B cell (primary cell): ENCODE data around the gene CDC73.

Experiments used
- EZH2 ChIP-seq: IDR thresholded peaks from 2 replicates; pipeline ENCODE4 v1.6.1; 2012; ENCODE audit warnings: borderline replicate concordance, low read depth, mild to moderate bottlenecking, moderate library complexity, low read length; ENCODE audit not compliant: insufficient read depth, poor library complexity, severe bottlenecking
- TF ChIP-seq, protein P1 (sequence below): fragments of 200-600 bp; IDR thresholded peaks from one replicate; pipeline ENCODE4 v1.8.0; 2022; ENCODE audit warnings: antibody characterized with exemption, mild to moderate bottlenecking

GRCh38 chr1:193283016-193283415 lies 161.2 kb downstream of the CDC73 start:
- no peak for TF ChIP-seq EZH2
- TF ChIP-seq, protein P1, sequence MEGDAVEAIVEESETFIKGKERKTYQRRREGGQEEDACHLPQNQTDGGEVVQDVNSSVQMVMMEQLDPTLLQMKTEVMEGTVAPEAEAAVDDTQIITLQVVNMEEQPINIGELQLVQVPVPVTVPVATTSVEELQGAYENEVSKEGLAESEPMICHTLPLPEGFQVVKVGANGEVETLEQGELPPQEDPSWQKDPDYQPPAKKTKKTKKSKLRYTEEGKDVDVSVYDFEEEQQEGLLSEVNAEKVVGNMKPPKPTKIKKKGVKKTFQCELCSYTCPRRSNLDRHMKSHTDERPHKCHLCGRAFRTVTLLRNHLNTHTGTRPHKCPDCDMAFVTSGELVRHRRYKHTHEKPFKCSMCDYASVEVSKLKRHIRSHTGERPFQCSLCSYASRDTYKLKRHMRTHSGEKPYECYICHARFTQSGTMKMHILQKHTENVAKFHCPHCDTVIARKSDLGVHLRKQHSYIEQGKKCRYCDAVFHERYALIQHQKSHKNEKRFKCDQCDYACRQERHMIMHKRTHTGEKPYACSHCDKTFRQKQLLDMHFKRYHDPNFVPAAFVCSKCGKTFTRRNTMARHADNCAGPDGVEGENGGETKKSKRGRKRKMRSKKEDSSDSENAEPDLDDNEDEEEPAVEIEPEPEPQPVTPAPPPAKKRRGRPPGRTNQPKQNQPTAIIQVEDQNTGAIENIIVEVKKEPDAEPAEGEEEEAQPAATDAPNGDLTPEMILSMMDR: no peak
